HEK293 (cell line): Measurements from ENCODE around the gene CORT.

ENCODE experiments used
- IKZF3 ChIP-seq: fragments of 450-650 bp; IDR thresholded peaks from 2 replicates; pipeline ENCODE4 v1.5.0; 2018; ENCODE audit warnings: missing biosample characterization, mild to moderate bottlenecking, missing genetic modification characterization, moderate library complexity
- KLF1 ChIP-seq: fragments of 450-650 bp; formaldehyde crosslinking; IDR thresholded peaks from 2 replicates; pipeline ENCODE4 v1.5.1; 2016; ENCODE audit warnings: missing biosample characterization, missing genetic modification characterization
- KLF9 ChIP-seq: fragments of 450-650 bp; formaldehyde crosslinking; IDR thresholded peaks from 2 replicates; pipeline ENCODE4 v1.5.1; 2016; ENCODE audit warnings: missing biosample characterization, missing genetic modification characterization, low read depth
- PRDM1 ChIP-seq: fragments of 450-650 bp; formaldehyde crosslinking; IDR thresholded peaks from 2 replicates; pipeline ENCODE4; 2016; ENCODE audit warnings: missing biosample characterization, missing genetic modification characterization
- ZFP37 ChIP-seq: fragments of 450-650 bp; formaldehyde crosslinking; IDR thresholded peaks from 2 replicates; pipeline ENCODE4 v1.5.1; 2016; ENCODE audit warnings: missing biosample characterization, missing genetic modification characterization
- ZIC2 ChIP-seq: fragments of 450-650 bp; formaldehyde crosslinking; IDR thresholded peaks from 2 replicates; pipeline ENCODE4 v1.5.1; 2016; ENCODE audit warnings: missing biosample characterization, missing genetic modification characterization
- ZNF114 ChIP-seq: fragments of 450-650 bp; formaldehyde crosslinking; IDR thresholded peaks from 2 replicates; pipeline ENCODE4 v1.5.0; 2017; ENCODE audit warnings: missing biosample characterization, missing genetic modification characterization
- ZNF140 ChIP-seq: fragments of 450-650 bp; formaldehyde crosslinking; IDR thresholded peaks from 2 replicates; pipeline ENCODE4 v1.5.1; 2016; ENCODE audit warnings: missing biosample characterization, missing genetic modification characterization
- ZNF157 ChIP-seq: fragments of 450-650 bp; formaldehyde crosslinking; IDR thresholded peaks from 2 replicates; pipeline ENCODE4 v1.5.1; 2016; ENCODE audit warnings: missing biosample characterization, missing genetic modification characterization
- ZNF223 ChIP-seq: fragments of 450-650 bp; formaldehyde crosslinking; IDR thresholded peaks from 2 replicates; pipeline ENCODE4 v1.5.1; 2016; ENCODE audit warnings: missing biosample characterization, missing genetic modification characterization
- ZNF248 ChIP-seq: fragments of 450-650 bp; formaldehyde crosslinking; IDR thresholded peaks from 2 replicates; pipeline ENCODE4 v1.5.1; 2017; ENCODE audit warnings: missing biosample characterization, missing genetic modification characterization
- ZNF324 ChIP-seq: fragments of 450-650 bp; formaldehyde crosslinking; IDR thresholded peaks from 2 replicates; pipeline ENCODE4 v1.5.1; 2016; ENCODE audit warnings: missing biosample characterization, missing genetic modification characterization
- ZNF350 ChIP-seq: fragments of 450-650 bp; formaldehyde crosslinking; IDR thresholded peaks from 2 replicates; pipeline ENCODE4 v1.5.0; 2017; ENCODE audit warnings: missing biosample characterization, mild to moderate bottlenecking, missing genetic modification characterization
- ZNF391 ChIP-seq: fragments of 450-650 bp; formaldehyde crosslinking; IDR thresholded peaks from 2 replicates; pipeline ENCODE4 v1.5.1; 2016; ENCODE audit warnings: low read depth, missing biosample characterization, missing genetic modification characterization, borderline replicate concordance
- ZNF501 ChIP-seq: fragments of 450-650 bp; formaldehyde crosslinking; IDR thresholded peaks from 2 replicates; pipeline ENCODE4 v1.5.1; 2016; ENCODE audit warnings: missing biosample characterization, missing genetic modification characterization
- ZNF558 ChIP-seq: fragments of 450-650 bp; formaldehyde crosslinking; IDR thresholded peaks from 2 replicates; pipeline ENCODE4 v1.5.1; 2016; ENCODE audit warnings: missing biosample characterization, missing genetic modification characterization
- ZNF560 ChIP-seq: fragments of 450-650 bp; formaldehyde crosslinking; IDR thresholded peaks from 2 replicates; pipeline ENCODE4 v1.5.1; 2017; ENCODE audit warnings: missing biosample characterization, missing genetic modification characterization, borderline replicate concordance
- ZNF600 ChIP-seq: fragments of 450-650 bp; formaldehyde crosslinking; IDR thresholded peaks from 2 replicates; pipeline ENCODE4 v1.5.1; 2016; ENCODE audit warnings: missing biosample characterization, missing genetic modification characterization
- ZNF610 ChIP-seq: fragments of 450-650 bp; formaldehyde crosslinking; IDR thresholded peaks from 2 replicates; pipeline ENCODE4 v1.5.1; 2016; ENCODE audit warnings: missing biosample characterization, missing genetic modification characterization, borderline replicate concordance
- ZNF785 ChIP-seq: fragments of 450-650 bp; formaldehyde crosslinking; IDR thresholded peaks from 2 replicates; pipeline ENCODE4 v1.5.1; 2016; ENCODE audit warnings: missing biosample characterization, missing genetic modification characterization
- ZNF830 ChIP-seq: fragments of 450-650 bp; IDR thresholded peaks from 2 replicates; pipeline ENCODE4 v1.5.0; 2018; ENCODE audit warnings: missing biosample characterization, missing genetic modification characterization, low read depth, mild to moderate bottlenecking, moderate library complexity
- ZXDB ChIP-seq: fragments of 450-650 bp; formaldehyde crosslinking; IDR thresholded peaks from 2 replicates; pipeline ENCODE4 v1.5.1; 2016; ENCODE audit warnings: missing biosample characterization, missing genetic modification characterization
- TF ChIP-seq, protein P1 (sequence below): fragments of 450-650 bp; formaldehyde crosslinking; IDR thresholded peaks from 2 replicates; pipeline ENCODE4 v1.5.1; 2016; ENCODE audit warnings: missing biosample characterization, missing genetic modification characterization
- TF ChIP-seq, protein P2 (sequence below): fragments of 450-650 bp; formaldehyde crosslinking; IDR thresholded peaks from 2 replicates; pipeline ENCODE4 v1.5.1; 2016; ENCODE audit warnings: missing biosample characterization, missing genetic modification characterization
- TF ChIP-seq, protein P3 (sequence below): fragments of 450-650 bp; formaldehyde crosslinking; IDR thresholded peaks from 2 replicates; pipeline ENCODE4 v1.5.1; 2016; ENCODE audit warnings: missing biosample characterization, missing genetic modification characterization, borderline replicate concordance
- TF ChIP-seq, protein P4 (sequence below): fragments of 450-650 bp; formaldehyde crosslinking; IDR thresholded peaks from 2 replicates; pipeline ENCODE4 v1.5.1; 2017; ENCODE audit warnings: missing biosample characterization, missing genetic modification characterization
- TF ChIP-seq, protein P5 (sequence below): fragments of 450-650 bp; formaldehyde crosslinking; IDR thresholded peaks from 2 replicates; pipeline ENCODE4 v1.5.1; 2016; ENCODE audit warnings: missing biosample characterization, missing genetic modification characterization

Gene CORT

DNA sequence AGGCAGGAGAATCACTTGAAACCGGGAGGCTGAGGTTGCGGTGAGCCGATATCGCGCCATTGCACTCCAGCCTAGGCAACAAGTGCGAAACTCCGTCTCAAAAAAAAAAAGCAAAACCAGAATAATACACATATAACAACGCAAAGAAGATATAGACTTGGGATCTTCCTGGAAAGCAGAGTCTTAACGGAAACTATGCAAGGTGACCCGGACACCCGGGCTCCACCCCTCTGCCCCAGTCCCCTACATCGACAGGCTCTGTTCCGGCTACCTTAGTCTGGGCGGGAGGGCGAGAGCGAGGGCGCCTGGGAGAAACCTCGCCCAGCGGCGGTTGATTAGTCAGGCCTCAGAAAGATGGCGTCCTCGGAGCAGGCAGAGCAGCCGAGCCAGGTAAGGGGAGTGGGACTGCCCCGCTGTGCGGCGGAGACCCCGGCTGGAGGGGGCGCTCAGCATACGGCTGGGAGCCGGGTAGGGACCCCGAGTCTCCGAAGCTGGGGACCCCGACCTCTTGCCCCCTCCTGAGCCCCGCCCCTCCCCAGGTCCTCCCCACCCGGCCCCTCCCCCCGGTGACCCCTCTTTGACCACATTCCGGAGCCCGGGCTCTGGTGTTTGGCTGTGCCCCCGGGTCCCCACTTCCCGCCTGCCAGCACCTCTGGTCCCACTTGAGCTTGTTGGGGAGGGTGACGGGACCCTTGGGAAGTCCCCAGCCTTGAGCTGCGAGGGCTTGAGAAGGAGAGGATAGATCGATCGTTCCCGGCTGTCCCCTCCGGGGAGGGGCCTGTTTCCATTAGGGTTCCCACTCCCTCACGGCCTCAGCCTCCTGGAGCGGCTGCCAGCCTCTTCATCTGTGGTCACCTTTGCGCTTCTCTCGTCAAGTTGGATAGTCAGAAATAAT lies 25.0 kb downstream of the CORT start, which contains the start of gene PEX14 (continued):
- TF ChIP-seq ZNF600 (tag by site-specific recombination) (0 out of 2 replicates have a peak, but pooled peaks have one; percentile 5), ZNF610 (no peak; the same call in 1 of the 2 replicates), ZNF324 (tag by site-specific recombination) (peak; percentile 62; the same call in 1 of the 2 replicates), ZNF157 (tag by site-specific recombination) (no peak), ZNF391 (tag by site-specific recombination) (peak; percentile 19; the same call in 1 of the 2 replicates), ZNF114 (tag by site-specific recombination) (no peak), PRDM1 (tag by site-specific recombination) (no peak), ZIC2 (no peak), ZNF558 (tag by site-specific recombination) (peak; percentile 38; the same call in 1 of the 2 replicates), ZNF248 (tag by site-specific recombination) (no peak), ZNF785 (tag by site-specific recombination) (no peak), ZXDB (tag by site-specific recombination) (peak; percentile 72), ZNF501 (0 out of 2 replicates have a peak, but pooled peaks have one; percentile 29), KLF1 (peak; percentile 57), ZNF223 (tag by site-specific recombination) (peak; percentile 94), IKZF3 (tag by site-specific recombination) (no peak), ZNF350 (no peak), ZNF830 (tag by site-specific recombination) (no peak), ZNF140 (no peak), ZNF560 (no peak), KLF9 (tag by site-specific recombination) (peak; percentile 77), ZFP37 (no peak)
- TF ChIP-seq, protein P1, sequence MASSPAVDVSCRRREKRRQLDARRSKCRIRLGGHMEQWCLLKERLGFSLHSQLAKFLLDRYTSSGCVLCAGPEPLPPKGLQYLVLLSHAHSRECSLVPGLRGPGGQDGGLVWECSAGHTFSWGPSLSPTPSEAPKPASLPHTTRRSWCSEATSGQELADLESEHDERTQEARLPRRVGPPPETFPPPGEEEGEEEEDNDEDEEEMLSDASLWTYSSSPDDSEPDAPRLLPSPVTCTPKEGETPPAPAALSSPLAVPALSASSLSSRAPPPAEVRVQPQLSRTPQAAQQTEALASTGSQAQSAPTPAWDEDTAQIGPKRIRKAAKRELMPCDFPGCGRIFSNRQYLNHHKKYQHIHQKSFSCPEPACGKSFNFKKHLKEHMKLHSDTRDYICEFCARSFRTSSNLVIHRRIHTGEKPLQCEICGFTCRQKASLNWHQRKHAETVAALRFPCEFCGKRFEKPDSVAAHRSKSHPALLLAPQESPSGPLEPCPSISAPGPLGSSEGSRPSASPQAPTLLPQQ (tag by site-specific recombination): 0 out of 2 replicates have a peak, but pooled peaks have one; percentile 32
- TF ChIP-seq, protein P2, sequence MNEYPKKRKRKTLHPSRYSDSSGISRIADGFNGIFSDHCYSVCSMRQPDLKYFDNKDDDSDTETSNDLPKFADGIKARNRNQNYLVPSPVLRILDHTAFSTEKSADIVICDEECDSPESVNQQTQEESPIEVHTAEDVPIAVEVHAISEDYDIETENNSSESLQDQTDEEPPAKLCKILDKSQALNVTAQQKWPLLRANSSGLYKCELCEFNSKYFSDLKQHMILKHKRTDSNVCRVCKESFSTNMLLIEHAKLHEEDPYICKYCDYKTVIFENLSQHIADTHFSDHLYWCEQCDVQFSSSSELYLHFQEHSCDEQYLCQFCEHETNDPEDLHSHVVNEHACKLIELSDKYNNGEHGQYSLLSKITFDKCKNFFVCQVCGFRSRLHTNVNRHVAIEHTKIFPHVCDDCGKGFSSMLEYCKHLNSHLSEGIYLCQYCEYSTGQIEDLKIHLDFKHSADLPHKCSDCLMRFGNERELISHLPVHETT (tag by site-specific recombination): peak; percentile 74; the same call in 1 of the 2 replicates
- TF ChIP-seq, protein P3, sequence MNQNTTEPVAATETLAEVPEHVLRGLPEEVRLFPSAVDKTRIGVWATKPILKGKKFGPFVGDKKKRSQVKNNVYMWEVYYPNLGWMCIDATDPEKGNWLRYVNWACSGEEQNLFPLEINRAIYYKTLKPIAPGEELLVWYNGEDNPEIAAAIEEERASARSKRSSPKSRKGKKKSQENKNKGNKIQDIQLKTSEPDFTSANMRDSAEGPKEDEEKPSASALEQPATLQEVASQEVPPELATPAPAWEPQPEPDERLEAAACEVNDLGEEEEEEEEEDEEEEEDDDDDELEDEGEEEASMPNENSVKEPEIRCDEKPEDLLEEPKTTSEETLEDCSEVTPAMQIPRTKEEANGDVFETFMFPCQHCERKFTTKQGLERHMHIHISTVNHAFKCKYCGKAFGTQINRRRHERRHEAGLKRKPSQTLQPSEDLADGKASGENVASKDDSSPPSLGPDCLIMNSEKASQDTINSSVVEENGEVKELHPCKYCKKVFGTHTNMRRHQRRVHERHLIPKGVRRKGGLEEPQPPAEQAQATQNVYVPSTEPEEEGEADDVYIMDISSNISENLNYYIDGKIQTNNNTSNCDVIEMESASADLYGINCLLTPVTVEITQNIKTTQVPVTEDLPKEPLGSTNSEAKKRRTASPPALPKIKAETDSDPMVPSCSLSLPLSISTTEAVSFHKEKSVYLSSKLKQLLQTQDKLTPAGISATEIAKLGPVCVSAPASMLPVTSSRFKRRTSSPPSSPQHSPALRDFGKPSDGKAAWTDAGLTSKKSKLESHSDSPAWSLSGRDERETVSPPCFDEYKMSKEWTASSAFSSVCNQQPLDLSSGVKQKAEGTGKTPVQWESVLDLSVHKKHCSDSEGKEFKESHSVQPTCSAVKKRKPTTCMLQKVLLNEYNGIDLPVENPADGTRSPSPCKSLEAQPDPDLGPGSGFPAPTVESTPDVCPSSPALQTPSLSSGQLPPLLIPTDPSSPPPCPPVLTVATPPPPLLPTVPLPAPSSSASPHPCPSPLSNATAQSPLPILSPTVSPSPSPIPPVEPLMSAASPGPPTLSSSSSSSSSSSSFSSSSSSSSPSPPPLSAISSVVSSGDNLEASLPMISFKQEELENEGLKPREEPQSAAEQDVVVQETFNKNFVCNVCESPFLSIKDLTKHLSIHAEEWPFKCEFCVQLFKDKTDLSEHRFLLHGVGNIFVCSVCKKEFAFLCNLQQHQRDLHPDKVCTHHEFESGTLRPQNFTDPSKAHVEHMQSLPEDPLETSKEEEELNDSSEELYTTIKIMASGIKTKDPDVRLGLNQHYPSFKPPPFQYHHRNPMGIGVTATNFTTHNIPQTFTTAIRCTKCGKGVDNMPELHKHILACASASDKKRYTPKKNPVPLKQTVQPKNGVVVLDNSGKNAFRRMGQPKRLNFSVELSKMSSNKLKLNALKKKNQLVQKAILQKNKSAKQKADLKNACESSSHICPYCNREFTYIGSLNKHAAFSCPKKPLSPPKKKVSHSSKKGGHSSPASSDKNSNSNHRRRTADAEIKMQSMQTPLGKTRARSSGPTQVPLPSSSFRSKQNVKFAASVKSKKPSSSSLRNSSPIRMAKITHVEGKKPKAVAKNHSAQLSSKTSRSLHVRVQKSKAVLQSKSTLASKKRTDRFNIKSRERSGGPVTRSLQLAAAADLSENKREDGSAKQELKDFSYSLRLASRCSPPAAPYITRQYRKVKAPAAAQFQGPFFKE (tag by site-specific recombination): no peak
- TF ChIP-seq, protein P4, sequence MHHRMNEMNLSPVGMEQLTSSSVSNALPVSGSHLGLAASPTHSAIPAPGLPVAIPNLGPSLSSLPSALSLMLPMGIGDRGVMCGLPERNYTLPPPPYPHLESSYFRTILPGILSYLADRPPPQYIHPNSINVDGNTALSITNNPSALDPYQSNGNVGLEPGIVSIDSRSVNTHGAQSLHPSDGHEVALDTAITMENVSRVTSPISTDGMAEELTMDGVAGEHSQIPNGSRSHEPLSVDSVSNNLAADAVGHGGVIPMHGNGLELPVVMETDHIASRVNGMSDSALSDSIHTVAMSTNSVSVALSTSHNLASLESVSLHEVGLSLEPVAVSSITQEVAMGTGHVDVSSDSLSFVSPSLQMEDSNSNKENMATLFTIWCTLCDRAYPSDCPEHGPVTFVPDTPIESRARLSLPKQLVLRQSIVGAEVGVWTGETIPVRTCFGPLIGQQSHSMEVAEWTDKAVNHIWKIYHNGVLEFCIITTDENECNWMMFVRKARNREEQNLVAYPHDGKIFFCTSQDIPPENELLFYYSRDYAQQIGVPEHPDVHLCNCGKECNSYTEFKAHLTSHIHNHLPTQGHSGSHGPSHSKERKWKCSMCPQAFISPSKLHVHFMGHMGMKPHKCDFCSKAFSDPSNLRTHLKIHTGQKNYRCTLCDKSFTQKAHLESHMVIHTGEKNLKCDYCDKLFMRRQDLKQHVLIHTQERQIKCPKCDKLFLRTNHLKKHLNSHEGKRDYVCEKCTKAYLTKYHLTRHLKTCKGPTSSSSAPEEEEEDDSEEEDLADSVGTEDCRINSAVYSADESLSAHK: 0 out of 2 replicates have a peak, but pooled peaks have one; percentile 29
- TF ChIP-seq, protein P5, sequence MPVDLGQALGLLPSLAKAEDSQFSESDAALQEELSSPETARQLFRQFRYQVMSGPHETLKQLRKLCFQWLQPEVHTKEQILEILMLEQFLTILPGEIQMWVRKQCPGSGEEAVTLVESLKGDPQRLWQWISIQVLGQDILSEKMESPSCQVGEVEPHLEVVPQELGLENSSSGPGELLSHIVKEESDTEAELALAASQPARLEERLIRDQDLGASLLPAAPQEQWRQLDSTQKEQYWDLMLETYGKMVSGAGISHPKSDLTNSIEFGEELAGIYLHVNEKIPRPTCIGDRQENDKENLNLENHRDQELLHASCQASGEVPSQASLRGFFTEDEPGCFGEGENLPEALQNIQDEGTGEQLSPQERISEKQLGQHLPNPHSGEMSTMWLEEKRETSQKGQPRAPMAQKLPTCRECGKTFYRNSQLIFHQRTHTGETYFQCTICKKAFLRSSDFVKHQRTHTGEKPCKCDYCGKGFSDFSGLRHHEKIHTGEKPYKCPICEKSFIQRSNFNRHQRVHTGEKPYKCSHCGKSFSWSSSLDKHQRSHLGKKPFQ (tag by site-specific recombination): no peak
